Measurements from ENCODE around the gene MAGEA9.
"Not testable (repeated sequence)": the region's sequence is repeated elsewhere in the genome, so short reads cannot be mapped to it uniquely, and the experiment has no call there.

DNA sequence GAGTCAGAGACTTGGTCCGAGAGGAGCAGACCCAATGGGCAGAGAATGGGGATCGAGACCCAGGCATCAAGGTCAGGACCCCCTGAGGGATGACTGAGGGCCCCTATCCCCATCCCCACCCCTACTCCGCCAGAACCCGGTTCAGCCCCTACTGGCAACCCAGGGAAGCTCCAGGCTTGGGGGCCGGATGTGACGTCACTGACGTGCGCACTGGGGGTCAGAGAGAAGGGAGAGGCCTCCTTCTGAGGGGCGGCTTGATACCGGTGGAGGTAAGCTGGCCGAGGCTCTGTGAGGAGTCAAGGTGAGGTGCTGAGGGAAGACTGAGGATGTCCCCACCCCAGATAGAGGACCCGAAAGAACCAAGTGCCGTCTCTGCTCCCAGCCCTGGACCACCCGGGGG, at the start of gene MAGEA9:
- TF ChIP-seq, protein P1, sequence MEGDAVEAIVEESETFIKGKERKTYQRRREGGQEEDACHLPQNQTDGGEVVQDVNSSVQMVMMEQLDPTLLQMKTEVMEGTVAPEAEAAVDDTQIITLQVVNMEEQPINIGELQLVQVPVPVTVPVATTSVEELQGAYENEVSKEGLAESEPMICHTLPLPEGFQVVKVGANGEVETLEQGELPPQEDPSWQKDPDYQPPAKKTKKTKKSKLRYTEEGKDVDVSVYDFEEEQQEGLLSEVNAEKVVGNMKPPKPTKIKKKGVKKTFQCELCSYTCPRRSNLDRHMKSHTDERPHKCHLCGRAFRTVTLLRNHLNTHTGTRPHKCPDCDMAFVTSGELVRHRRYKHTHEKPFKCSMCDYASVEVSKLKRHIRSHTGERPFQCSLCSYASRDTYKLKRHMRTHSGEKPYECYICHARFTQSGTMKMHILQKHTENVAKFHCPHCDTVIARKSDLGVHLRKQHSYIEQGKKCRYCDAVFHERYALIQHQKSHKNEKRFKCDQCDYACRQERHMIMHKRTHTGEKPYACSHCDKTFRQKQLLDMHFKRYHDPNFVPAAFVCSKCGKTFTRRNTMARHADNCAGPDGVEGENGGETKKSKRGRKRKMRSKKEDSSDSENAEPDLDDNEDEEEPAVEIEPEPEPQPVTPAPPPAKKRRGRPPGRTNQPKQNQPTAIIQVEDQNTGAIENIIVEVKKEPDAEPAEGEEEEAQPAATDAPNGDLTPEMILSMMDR (IDR thresholded peaks at IDR 0.05; ENCODE audit: low read depth, low read length, missing input control): not testable (repeated sequence)
- TF ChIP-seq, protein P2, sequence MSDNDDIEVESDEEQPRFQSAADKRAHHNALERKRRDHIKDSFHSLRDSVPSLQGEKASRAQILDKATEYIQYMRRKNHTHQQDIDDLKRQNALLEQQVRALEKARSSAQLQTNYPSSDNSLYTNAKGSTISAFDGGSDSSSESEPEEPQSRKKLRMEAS (IDR thresholded peaks at IDR 0.05): not testable (repeated sequence)
- TF ChIP-seq EGR1 (IDR thresholded peaks at IDR 0.05; ENCODE audit: low read depth in 2 of 2); YY1 (IDR thresholded peaks at IDR 0.05); HNF4A (conservative IDR thresholded peaks at IDR 0.05); TAF1 (conservative IDR thresholded peaks at IDR 0.05); GABPA (IDR thresholded peaks at IDR 0.05 in 1 of 2, conservative IDR thresholded peaks at IDR 0.05 in 1 of 2); NR2F2 (IDR thresholded peaks at IDR 0.05); SP1 (IDR thresholded peaks at IDR 0.05): not testable (repeated sequence)
- TF ChIP-seq, protein P3, sequence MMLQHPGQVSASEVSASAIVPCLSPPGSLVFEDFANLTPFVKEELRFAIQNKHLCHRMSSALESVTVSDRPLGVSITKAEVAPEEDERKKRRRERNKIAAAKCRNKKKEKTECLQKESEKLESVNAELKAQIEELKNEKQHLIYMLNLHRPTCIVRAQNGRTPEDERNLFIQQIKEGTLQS (IDR thresholded peaks at IDR 0.05): not testable (repeated sequence)
- TF ChIP-seq, protein P4, sequence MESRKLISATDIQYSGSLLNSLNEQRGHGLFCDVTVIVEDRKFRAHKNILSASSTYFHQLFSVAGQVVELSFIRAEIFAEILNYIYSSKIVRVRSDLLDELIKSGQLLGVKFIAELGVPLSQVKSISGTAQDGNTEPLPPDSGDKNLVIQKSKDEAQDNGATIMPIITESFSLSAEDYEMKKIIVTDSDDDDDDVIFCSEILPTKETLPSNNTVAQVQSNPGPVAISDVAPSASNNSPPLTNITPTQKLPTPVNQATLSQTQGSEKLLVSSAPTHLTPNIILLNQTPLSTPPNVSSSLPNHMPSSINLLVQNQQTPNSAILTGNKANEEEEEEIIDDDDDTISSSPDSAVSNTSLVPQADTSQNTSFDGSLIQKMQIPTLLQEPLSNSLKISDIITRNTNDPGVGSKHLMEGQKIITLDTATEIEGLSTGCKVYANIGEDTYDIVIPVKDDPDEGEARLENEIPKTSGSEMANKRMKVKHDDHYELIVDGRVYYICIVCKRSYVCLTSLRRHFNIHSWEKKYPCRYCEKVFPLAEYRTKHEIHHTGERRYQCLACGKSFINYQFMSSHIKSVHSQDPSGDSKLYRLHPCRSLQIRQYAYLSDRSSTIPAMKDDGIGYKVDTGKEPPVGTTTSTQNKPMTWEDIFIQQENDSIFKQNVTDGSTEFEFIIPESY (IDR thresholded peaks at IDR 0.05): not testable (repeated sequence)

Data from liver (tissue), 3 donors.